NCI-H2029 (cell line): ENCODE results near the gene STAT4.

Source experiments
- DNase-seq: peaks from one replicate; lab custom pipeline; 2025; lab: John Stamatoyannopoulos, UW

STAT4 gene

DNA sequence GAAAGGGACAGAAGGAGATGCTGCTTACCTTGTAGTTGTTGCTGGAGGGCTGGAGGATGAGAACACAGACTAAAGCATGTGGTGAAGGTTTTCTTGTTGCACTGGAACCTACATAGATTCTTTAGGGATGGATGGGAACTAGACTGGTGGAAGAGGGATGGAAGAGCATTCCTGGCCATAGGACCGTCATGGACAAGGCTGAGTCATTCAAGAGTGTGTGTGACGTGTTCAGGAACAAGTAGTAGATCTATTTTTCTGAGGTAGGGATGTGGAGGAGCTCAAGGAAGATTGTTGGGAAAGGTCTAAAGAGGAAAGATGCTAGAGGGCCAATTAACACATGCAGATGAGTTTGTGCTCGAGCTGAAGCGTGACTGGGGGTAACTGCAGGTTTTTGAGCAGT, 6.6 kb downstream of the STAT4 start:
- no peak for DNase-seq

- DNase-seq, result no peak
Measured at GRCh38 chr2:191143791-191144190, 7.0 kb downstream of the STAT4 start.

DNA sequence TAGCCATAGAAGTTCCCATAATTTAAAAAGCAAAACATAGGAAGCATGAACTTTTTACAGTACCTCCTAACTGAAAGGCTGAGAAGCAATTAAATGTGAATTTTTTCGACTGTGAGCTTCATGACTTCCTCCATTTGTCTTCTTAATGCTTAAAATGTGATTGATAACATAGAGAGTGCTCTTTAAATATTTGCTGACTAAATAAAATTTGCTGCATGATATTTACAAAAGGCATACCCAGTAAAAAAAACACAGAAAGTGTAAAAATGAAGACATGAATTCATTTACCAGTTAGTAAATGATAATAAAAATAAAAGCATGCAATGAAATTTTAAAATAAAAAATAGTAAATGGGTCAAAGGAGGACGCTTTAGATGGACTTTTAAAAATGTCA, 21.9 kb downstream of the STAT4 start:
- DNase-seq, result no peak

- no peak for DNase-seq
Measured at GRCh38 chr2:191128172-191128910, 22.5 kb downstream of the STAT4 start.

GRCh38 chr2:191127235-191127634, 23.6 kb downstream of the STAT4 start:
- no peak for DNase-seq

- DNase-seq, result no peak
Measured at GRCh38 chr2:191126386-191127085, 24.3 kb downstream of the STAT4 start.

- no peak for DNase-seq
Measured at GRCh38 chr2:191125646-191126045, 25.1 kb downstream of the STAT4 start.

DNA sequence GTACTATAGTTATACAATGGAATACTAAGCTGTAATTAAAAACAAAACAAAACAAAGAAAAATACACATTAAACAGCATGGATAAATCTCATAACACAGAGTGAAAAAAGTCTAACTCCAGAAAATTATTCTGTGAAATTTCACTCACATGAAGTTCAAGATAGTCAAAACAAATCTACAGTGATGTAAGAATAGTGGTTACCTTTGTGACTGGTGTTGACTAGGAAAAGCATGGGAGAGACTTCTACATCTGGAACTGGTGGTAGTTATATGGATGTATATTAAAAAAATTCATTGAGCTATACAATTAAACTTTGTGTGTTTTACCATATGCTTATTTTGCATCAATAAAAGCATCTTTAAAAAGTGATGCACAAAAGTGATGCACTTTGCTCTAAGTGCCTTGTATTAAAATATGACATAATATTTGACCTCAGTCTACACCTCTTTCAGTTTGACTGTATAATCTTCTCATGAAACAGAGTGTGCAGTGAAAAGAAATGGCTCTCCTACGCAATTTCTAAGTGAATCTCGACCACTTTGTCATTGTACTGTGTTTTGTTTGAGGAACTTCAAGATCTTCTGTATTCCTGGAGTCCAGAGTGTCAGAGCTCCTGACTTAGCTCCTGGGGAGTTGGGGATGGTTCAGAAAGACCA, 28.0 kb downstream of the STAT4 start:
- no peak for DNase-seq

- DNase-seq, result no peak
Measured at GRCh38 chr2:191117341-191117740, 33.5 kb downstream of the STAT4 start.

GRCh38 chr2:191115804-191116203, 35.0 kb downstream of the STAT4 start:
- DNase-seq, result no peak

DNA sequence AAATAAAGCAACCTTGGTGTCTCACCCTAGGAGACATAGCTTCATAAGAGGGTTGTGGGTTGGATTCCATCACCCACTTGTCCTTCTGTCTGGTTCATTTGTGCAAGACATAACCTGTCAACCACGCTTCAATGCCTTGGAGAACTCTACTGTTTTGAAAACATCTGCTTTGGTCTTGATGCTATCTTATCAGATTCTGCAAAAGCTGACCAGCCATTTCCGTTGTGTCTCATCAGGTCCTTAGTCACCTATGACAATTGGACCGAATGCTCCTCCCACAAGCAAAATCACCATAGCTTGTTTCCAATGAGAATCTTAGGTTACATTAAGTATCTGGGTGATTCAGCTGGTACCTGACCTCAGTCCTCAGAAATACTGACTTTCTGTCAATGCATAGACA, 35.4 kb downstream of the STAT4 start:
- no peak for DNase-seq

DNA sequence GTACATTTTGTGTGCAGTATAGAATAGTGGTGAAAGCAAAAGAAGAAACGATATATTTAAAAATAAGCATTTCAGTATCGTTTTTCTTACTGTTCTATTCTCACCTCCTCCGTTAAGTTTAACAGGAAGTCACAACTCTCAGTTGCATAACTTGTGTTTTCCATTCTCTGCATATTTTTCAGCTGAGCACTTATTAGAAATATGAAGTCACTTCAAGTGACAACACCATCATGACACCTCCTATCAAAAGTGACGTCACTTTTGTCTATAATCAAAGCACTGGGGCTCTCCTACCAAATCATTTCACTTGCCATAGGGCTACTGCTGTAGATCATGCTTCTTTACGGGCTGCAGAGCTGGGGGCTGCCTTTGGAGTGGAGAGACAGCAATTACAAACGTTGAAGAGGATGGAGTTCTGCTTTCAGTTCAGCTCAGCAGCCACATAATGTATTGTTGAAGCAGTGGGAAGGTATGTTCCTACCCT, 36.3 kb downstream of the STAT4 start:
- DNase-seq, result no peak

GRCh38 chr2:191113761-191114160, 37.0 kb downstream of the STAT4 start:
- DNase-seq, result no peak

DNA sequence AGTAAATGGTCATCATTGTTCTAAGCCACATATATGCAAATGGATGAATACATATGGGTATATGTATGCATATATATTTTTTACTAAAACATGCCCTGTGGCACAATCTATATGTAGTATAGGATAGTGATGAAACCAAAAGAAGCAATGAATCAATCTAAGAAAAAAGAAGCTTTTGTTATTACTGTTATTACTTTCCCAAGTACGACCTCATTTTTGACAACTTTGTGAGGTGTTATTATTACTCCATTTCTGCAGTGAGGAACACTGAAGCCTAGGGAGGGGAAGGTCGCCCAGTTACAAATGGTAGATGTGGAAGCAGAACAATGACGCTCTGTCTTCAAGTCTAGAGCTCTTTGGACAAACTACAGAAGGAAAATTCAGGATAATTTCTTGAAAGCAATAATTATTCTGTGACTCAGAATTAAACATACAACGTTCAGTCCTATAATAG, 38.3 kb downstream of the STAT4 start:
- no peak for DNase-seq

- DNase-seq, result peak; percentile 65
Measured at GRCh38 chr2:191109888-191110287, 40.9 kb downstream of the STAT4 start.

- DNase-seq, result no peak
Measured at GRCh38 chr2:191108331-191108730, 42.5 kb downstream of the STAT4 start.

- no peak for DNase-seq
Measured at GRCh38 chr2:191105082-191105481, 45.7 kb downstream of the STAT4 start.

GRCh38 chr2:191103774-191104173, 47.0 kb downstream of the STAT4 start:
- DNase-seq, result no peak

GRCh38 chr2:191100216-191100615, 50.6 kb downstream of the STAT4 start:
- no peak for DNase-seq

DNA sequence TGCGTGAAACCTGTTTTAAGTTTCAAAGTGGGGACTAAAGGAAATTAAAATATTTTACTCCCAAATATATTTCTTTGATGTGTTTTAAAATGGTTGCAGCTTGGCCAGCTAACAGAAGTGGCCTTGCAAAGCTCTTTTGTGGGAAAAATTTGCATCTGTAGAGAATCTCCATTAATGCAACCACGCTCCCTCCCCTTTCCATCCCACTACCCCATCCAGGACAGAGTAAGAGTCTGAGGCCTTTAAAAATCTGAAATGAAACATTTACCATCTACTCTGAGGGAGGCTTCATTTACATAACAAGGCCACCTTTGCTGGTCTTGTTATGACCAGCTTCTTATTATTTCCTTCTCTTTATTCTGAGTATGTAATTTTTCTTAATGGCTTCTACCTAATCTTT, 63.5 kb downstream of the STAT4 start:
- DNase-seq, result no peak

GRCh38 chr2:191086706-191087105, 64.1 kb downstream of the STAT4 start:
- no peak for DNase-seq

- DNase-seq, result no peak
Measured at GRCh38 chr2:191083540-191083939, 67.3 kb downstream of the STAT4 start.

GRCh38 chr2:191082321-191082720, 68.5 kb downstream of the STAT4 start:
- DNase-seq, result no peak
